Measurements from ENCODE around the gene CD226.
"Not testable (repeated sequence)": the region's sequence is repeated elsewhere in the genome, so short reads cannot be mapped to it uniquely, and the experiment has no call there.

Gene CD226

GRCh38 chr18:69956665-69957620 lies 9.3 kb upstream of the CD226 start:
- peak in 1 of 2 donors; percentile 46 for DNase-seq

GRCh38 chr18:69956057-69956456 lies 8.4 kb upstream of the CD226 start:
- peak in 1 of 2 donors; percentile 49 for DNase-seq

- peak in 1 of 2 donors; percentile 71 for DNase-seq
These were observed 7.2 kb upstream of the CD226 start for GRCh38 chr18:69954719-69955480.

- DNase-seq: no peak
These were observed 5.5 kb upstream of the CD226 start for GRCh38 chr18:69953191-69953590.

GRCh38 chr18:69951182-69951581 lies 3.5 kb upstream of the CD226 start:
- no peak for DNase-seq

GRCh38 chr18:69949538-69949936 lies 1.9 kb upstream of the CD226 start:
- no peak for DNase-seq

- DNase-seq: peak; percentile 77 to 82
These were observed 1.4 kb upstream of the CD226 start for GRCh38 chr18:69948919-69949537.

- no peak for DNase-seq
These were observed 583 bp upstream of the CD226 start for GRCh38 chr18:69948256-69948655.

- no peak for DNase-seq
These were observed 991 bp downstream of the CD226 start for GRCh38 chr18:69946608-69947155.

GRCh38 chr18:69945220-69946114 lies 2.2 kb downstream of the CD226 start:
- DNase-seq: peak in 1 of 2 donors; percentile 41

GRCh38 chr18:69944436-69944835 lies 3.2 kb downstream of the CD226 start:
- peak in 1 of 2 donors; percentile 46 for DNase-seq

- peak; percentile 21 to 51 for DNase-seq
These were observed 4.7 kb downstream of the CD226 start for GRCh38 chr18:69943021-69943420.

GRCh38 chr18:69941183-69941582 lies 6.5 kb downstream of the CD226 start:
- no peak for DNase-seq

GRCh38 chr18:69939812-69940211 lies 7.9 kb downstream of the CD226 start:
- not testable (repeated sequence) for DNase-seq

GRCh38 chr18:69936191-69936558 lies 11.5 kb downstream of the CD226 start:
- peak in 1 of 2 donors; percentile 65 for DNase-seq

- peak; percentile 77 to 86 for DNase-seq
These were observed 12.1 kb downstream of the CD226 start for GRCh38 chr18:69935319-69936190.

- DNase-seq: no peak
These were observed 12.9 kb downstream of the CD226 start for GRCh38 chr18:69934601-69935265.

GRCh38 chr18:69929041-69929774 lies 18.5 kb downstream of the CD226 start:
- DNase-seq: no peak

GRCh38 chr18:69916412-69916811 lies 31.3 kb downstream of the CD226 start:
- DNase-seq: no peak

GRCh38 chr18:69908838-69909237 lies 38.8 kb downstream of the CD226 start:
- DNase-seq: no peak
